Measurements from ENCODE around the gene UBE2E2.

- TF ChIP-seq CTCF (conservative IDR thresholded peaks at IDR 0.05; ENCODE audit: low read length) (no peak), EZH2phosphoT487 (IDR thresholded peaks at IDR 0.05; ENCODE audit: borderline replicate concordance) (no peak)
Observed at GRCh38 chr3:23264413-23264812, 61.3 kb downstream of the UBE2E2 start.
